Transverse colon (tissue), 3 donors: ENCODE results near the gene GNB1L.

Source experiments
- POLR2A ChIP-seq: fragments of 450-650 bp; IDR thresholded peaks from one replicate; pipeline ENCODE4 v1.6.1; 2016; ENCODE audit warnings: antibody characterized with exemption, mild to moderate bottlenecking, moderate library complexity
- TF ChIP-seq, protein P1 (sequence below), 5 experiments: fragments of 200-600 bp in 3 of 5; fragments of 450-650 bp in 2 of 5; sonication (generic) in 3 of 5; IDR thresholded peaks; 1 replicate in 2 of 5; 2 replicates in 3 of 5; pipeline ENCODE4 v1.5.1; 2016 to 2017; ENCODE audit warnings: antibody characterized with exemption in 5 of 5, inconsistent platforms in 3 of 5, mild to moderate bottlenecking in 2 of 5, moderate library complexity in 1 of 5

DNA sequence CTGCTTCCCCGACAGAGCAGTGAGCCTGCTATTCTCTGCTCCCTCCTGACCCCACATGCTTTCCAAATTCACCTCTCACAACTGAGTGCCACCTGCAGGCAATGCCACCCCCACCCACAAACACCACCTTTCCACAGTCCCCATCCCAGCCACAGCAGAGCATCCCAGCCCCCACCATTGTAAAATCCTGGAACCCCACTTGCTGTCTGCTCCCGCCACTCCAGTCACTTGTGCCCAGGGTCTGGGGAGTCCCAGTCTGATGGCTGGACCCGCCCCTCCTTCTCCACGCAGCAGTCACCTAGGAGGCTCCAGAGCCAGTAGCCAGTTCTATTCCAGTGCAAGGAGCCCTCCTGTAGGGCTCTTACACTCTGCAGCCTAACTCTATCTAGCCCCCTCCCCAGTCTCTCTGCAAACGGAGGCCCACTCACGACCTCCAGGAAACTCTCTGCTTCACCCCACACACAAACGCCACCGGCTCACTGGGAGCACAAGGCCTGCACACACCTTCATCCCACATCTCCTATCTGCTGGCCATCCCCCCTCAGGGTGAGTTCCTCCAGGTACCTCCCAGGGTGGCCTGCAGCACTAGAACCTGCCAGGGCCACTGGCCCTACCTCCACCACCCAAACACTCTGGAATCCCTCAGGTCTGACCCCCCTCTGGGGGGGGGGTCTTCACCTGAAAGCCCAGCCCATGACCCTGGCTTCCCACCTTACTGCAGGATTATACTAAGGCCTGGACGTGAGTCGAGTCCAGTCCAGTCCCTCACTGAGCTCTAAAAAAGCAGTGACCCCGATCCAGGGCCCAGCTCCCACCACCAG is 1.4 kb downstream of the GNB1L start:
- TF ChIP-seq POLR2A: no peak
- TF ChIP-seq, protein P1, sequence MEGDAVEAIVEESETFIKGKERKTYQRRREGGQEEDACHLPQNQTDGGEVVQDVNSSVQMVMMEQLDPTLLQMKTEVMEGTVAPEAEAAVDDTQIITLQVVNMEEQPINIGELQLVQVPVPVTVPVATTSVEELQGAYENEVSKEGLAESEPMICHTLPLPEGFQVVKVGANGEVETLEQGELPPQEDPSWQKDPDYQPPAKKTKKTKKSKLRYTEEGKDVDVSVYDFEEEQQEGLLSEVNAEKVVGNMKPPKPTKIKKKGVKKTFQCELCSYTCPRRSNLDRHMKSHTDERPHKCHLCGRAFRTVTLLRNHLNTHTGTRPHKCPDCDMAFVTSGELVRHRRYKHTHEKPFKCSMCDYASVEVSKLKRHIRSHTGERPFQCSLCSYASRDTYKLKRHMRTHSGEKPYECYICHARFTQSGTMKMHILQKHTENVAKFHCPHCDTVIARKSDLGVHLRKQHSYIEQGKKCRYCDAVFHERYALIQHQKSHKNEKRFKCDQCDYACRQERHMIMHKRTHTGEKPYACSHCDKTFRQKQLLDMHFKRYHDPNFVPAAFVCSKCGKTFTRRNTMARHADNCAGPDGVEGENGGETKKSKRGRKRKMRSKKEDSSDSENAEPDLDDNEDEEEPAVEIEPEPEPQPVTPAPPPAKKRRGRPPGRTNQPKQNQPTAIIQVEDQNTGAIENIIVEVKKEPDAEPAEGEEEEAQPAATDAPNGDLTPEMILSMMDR (IDR thresholded peaks at IDR 0.05): no peak
